Measurements from ENCODE around the gene TSPAN3. TPM values are rescaled to one million over a fixed set of nuclear protein-coding genes. Genes with fewer than 3 reads are reported as not detected.

Gene TSPAN3
- total and polyA plus RNA-seq, 10 of the 15 experiments (the other 5 are each of a cell fraction or from before 2014, with no cell fraction given): 18.9 to 114 (median 57.2) TPM

DNA sequence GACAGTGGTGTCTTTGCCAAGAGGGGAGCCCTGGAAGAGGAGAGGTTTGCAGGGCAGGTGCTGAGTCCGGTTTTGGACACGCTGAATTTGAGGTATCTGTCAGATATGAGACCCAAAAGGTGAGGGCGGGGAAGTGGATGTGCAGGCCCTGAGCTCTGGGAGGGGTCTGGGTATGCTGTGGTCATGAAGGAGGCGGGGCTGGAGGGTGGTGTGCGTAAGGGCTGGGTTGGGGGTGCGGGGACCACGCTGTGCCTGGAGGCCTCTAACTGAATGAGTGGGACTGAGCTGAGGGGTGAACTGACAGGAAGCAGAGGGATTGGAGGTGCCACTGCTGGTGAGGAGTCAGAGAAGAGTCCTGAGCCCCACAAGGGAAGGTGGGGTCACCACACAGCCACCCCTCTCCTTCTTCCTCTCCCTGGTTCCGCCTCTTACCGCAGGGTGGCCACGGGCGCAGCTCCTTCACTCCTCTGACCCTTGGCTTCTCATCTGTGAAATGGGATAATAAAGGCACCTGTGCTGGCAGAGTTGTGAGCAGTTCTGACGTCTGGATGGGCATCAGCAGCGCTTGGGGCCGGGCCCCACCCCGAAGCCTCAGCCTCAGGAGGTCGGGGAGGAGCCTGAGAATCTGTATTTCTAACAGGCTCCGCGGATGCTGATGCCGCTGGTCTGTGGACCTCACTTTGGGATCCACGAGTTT lies 47.2 kb downstream of the TSPAN3 start (continued):
- TF ChIP-seq KAT2A (conservative IDR thresholded peaks at IDR 0.05; ENCODE audit: control insufficient read depth, low read depth, low read length): no peak

DNA sequence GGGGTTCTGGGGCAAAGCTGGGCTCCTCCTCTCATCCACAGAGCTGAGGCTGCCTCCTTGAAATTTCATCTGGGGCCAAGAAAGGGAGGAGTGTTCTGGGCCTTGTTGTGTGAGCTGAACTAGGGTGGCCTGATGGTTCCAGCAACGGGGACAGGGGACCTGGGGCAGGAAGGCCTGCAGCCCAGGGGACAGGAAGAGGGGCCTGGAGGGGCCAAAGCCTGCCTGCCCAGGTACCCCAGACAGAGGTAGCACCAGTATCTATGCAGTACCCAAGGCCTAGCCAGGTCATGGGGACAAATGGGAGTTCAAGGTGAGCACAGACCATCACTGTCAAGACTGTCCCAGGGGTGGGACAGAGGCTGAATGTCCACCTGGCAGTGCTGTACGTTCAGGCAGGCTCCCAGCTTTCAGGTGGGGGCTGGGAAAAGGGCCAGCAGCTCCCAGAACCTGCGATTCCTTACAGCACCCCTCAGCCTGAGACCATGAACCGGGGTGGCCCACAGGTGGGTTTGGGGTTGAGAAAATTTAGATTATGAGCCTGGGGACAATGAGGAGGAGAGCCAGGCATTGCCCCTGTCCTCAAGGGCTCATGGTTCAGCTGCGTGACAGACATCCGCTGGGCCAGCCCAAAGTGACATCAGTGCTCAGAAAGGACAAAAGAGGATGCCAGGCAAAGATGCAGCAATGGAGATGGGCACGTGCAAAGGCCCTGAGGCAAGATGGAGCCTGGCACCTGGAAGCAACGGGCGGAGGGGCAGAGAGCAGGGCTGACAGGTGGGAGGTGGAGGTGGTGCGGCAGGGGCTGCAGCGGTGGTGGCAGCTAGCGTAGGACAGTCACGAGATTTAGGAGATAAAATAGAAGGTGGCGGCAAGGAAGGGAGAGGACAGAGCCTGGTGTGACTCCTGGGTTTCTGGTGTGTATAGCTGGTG lies 48.0 kb downstream of the TSPAN3 start:
- H3K9me3 ChIP-seq (replicated peaks; ENCODE audit: control insufficient read depth, insufficient read depth, low read length): no peaks in the 10 kb centered on the region
- no peak overlapping the region for H3K9ac ChIP-seq (ENCODE audit: control insufficient read depth, insufficient read depth, low read length)
- H3K79me2 ChIP-seq (ENCODE audit: control insufficient read depth, insufficient read depth, low read length): no peaks in the 10 kb centered on the region
- H3K27ac ChIP-seq (ENCODE audit: control insufficient read depth, insufficient read depth): no peak overlapping the region
- BruUV-seq (replicated peaks): no TSS peak
- ATAC-seq (no peak), FAIRE-seq (no peak), DNase-seq (ENCODE audit: low read depth, low spot score) (no peak)
- 80% methylated on average over 14 of the region's 14 CpGs for WGBS (ENCODE audit: insufficient coverage, insufficient replicate concordance, low lambda C conversion rate, missing lambda C conversion rate)
- H2AFZ ChIP-seq (ENCODE audit: control insufficient read depth, low read depth, low read length): no peak overlapping the region
- ChIA-PET SMC1A (ENCODE audit: uncharacterized antibody, unreplicated experiment) (interaction anchor here (0.6 to 22.2 kb wide), 24 partner anchors 9 to 521 kb away, joined by 3 to 375 read pairs (median 5); partner anchors contain the start of gene PSTPIP1), POLR2A (interaction anchor here (1.0 to 5.9 kb wide), 4 partner anchors 8 to 39 kb away, joined by 3 to 39 read pairs (median 6); no protein-coding TSS in a partner anchor), RAD21 (ENCODE audit: unreplicated experiment) (interaction anchor here (0.7 to 15.5 kb wide), 11 partner anchors 10 to 520 kb away, joined by 3 to 259 read pairs (median 4); no protein-coding TSS in a partner anchor), CTCF (interaction anchor here (0.6 to 17.4 kb wide), 33 partner anchors 9 to 841 kb away, joined by 3 to 483 read pairs (median 5); partner anchors contain the start of gene PSTPIP1)
- in situ Hi-C loops (cut with MboI): no loop called here
- H3K27me3 ChIP-seq (replicated peaks in 1 of 2; ENCODE audit: control insufficient read depth in 2 of 2, insufficient read depth in 2 of 2, low read length in 1 of 2): no peaks in the 10 kb centered on the region
- H3K4me3 ChIP-seq: no peak overlapping the region
- no peaks in the 10 kb centered on the region for H4K20me1 ChIP-seq (ENCODE audit: control insufficient read depth, insufficient read depth)
- no peak overlapping the region for H3K4me2 ChIP-seq (ENCODE audit: control insufficient read depth, insufficient read depth)
- intact Hi-C loops (cut with micrococcal nuclease; ENCODE audit: unreplicated experiment): no loop called here
- peaks cover 38% of the 10 kb centered on the region for H3K4me1 ChIP-seq (ENCODE audit: control insufficient read depth, insufficient read depth, low read length)
- H3K36me3 ChIP-seq (ENCODE audit: control insufficient read depth in 2 of 2, insufficient read depth in 2 of 2, low read length in 1 of 2): no peaks in the 10 kb centered on the region
- TF ChIP-seq SKIL (IDR thresholded peaks at IDR 0.05; ENCODE audit: low read depth, poor library complexity, severe bottlenecking) (no peak), KLF5 (IDR thresholded peaks at IDR 0.05; ENCODE audit: partially characterized antibody) (no peak), IKZF2 (IDR thresholded peaks at IDR 0.05) (no peak), TCF7 (IDR thresholded peaks at IDR 0.05; ENCODE audit: borderline replicate concordance) (no peak), ZNF622 (IDR thresholded peaks at IDR 0.05) (no peak), SUZ12 (IDR thresholded peaks at IDR 0.05; ENCODE audit: unreplicated experiment) (no peak), SIX5 (IDR thresholded peaks at IDR 0.05; ENCODE audit: low read depth, low read length, severe bottlenecking) (no peak), ZNF24 (IDR thresholded peaks at IDR 0.05) (no peak), MXI1 (IDR thresholded peaks at IDR 0.05; ENCODE audit: low read depth, low read length) (no peak), HDAC6 (IDR thresholded peaks at IDR 0.05; ENCODE audit: unreplicated experiment) (no peak)
- TF ChIP-seq, protein P1, sequence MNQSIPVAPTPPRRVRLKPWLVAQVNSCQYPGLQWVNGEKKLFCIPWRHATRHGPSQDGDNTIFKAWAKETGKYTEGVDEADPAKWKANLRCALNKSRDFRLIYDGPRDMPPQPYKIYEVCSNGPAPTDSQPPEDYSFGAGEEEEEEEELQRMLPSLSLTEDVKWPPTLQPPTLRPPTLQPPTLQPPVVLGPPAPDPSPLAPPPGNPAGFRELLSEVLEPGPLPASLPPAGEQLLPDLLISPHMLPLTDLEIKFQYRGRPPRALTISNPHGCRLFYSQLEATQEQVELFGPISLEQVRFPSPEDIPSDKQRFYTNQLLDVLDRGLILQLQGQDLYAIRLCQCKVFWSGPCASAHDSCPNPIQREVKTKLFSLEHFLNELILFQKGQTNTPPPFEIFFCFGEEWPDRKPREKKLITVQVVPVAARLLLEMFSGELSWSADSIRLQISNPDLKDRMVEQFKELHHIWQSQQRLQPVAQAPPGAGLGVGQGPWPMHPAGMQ (IDR thresholded peaks at IDR 0.05; ENCODE audit: borderline replicate concordance): no peak
- TF ChIP-seq, protein P2, sequence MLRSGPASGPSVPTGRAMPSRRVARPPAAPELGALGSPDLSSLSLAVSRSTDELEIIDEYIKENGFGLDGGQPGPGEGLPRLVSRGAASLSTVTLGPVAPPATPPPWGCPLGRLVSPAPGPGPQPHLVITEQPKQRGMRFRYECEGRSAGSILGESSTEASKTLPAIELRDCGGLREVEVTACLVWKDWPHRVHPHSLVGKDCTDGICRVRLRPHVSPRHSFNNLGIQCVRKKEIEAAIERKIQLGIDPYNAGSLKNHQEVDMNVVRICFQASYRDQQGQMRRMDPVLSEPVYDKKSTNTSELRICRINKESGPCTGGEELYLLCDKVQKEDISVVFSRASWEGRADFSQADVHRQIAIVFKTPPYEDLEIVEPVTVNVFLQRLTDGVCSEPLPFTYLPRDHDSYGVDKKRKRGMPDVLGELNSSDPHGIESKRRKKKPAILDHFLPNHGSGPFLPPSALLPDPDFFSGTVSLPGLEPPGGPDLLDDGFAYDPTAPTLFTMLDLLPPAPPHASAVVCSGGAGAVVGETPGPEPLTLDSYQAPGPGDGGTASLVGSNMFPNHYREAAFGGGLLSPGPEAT (IDR thresholded peaks at IDR 0.05; ENCODE audit: low read depth): no peak
